ENCODE results near the gene DCST1. TPM values are rescaled to one million over a fixed set of nuclear protein-coding genes. Genes with fewer than 3 reads are reported as not detected.
A peak's percentile ranks its signal among the peaks of the same experiment; 100 is the strongest.

Gene DCST1
- total RNA-seq, 1 donor from 2014 or later: not detected

- TF ChIP-seq CTCF (IDR thresholded peaks at IDR 0.05; ENCODE audit: unreplicated experiment): peak; percentile 99
- Mint-ChIP-seq H3K27me3 (peaks cover 44% of the 10 kb centered on the region), H3K27ac (no peak overlapping the region), H3K9me3 (ENCODE audit: low read depth) (no peaks in the 10 kb centered on the region), H3K4me1 (ENCODE audit: low read depth) (peaks cover 3% of the 10 kb centered on the region), H3K36me3 (ENCODE audit: insufficient read depth) (peaks cover 1% of the 10 kb centered on the region), H3K4me3 (ENCODE audit: low read depth) (no peak overlapping the region)
- peak; percentile 92 for DNase-seq (ENCODE audit: low spot score, unreplicated experiment)
Observed at GRCh38 chr1:155091071-155092051, 57.7 kb downstream of the DCST1 start.

GRCh38 chr1:155092131-155092530, 58.5 kb downstream of the DCST1 start:
- H3K4me3 Mint-ChIP-seq (ENCODE audit: low read depth): no peak overlapping the region
- H3K4me1 Mint-ChIP-seq (ENCODE audit: low read depth): peaks cover 3% of the 10 kb centered on the region
- H3K9me3 Mint-ChIP-seq (ENCODE audit: low read depth): no peaks in the 10 kb centered on the region
- TF ChIP-seq CTCF (IDR thresholded peaks at IDR 0.05; ENCODE audit: unreplicated experiment): no peak
- no peak for DNase-seq (ENCODE audit: low spot score, unreplicated experiment)
- peaks cover 1% of the 10 kb centered on the region for H3K36me3 Mint-ChIP-seq (ENCODE audit: insufficient read depth)
- H3K27me3 Mint-ChIP-seq: peaks cover 44% of the 10 kb centered on the region
- no peak overlapping the region for H3K27ac Mint-ChIP-seq

- Mint-ChIP-seq H3K4me1 (ENCODE audit: low read depth) (peaks cover 3% of the 10 kb centered on the region), H3K4me3 (ENCODE audit: low read depth) (no peak overlapping the region), H3K27ac (peak overlapping the region; percentile 20), H3K9me3 (ENCODE audit: low read depth) (no peaks in the 10 kb centered on the region), H3K27me3 (peaks cover 40% of the 10 kb centered on the region), H3K36me3 (ENCODE audit: insufficient read depth) (no peaks in the 10 kb centered on the region)
- TF ChIP-seq CTCF (IDR thresholded peaks at IDR 0.05; ENCODE audit: unreplicated experiment): no peak
- no peak for DNase-seq (ENCODE audit: low spot score, unreplicated experiment)
Observed at GRCh38 chr1:155092641-155093040, 59.0 kb downstream of the DCST1 start.

- Mint-ChIP-seq H3K4me1 (ENCODE audit: low read depth) (peaks cover 3% of the 10 kb centered on the region), H3K9me3 (ENCODE audit: low read depth) (no peaks in the 10 kb centered on the region), H3K27ac (no peak overlapping the region), H3K27me3 (peaks cover 35% of the 10 kb centered on the region), H3K4me3 (ENCODE audit: low read depth) (no peak overlapping the region), H3K36me3 (ENCODE audit: insufficient read depth) (no peaks in the 10 kb centered on the region)
- no peak for DNase-seq (ENCODE audit: low spot score, unreplicated experiment)
- TF ChIP-seq CTCF (IDR thresholded peaks at IDR 0.05; ENCODE audit: unreplicated experiment): peak; percentile 41
Observed at GRCh38 chr1:155093911-155094621, 60.4 kb downstream of the DCST1 start.

GRCh38 chr1:155094622-155094948, 61.0 kb downstream of the DCST1 start:
- H3K27me3 Mint-ChIP-seq: peaks cover 35% of the 10 kb centered on the region
- H3K4me3 Mint-ChIP-seq (ENCODE audit: low read depth): no peak overlapping the region
- H3K27ac Mint-ChIP-seq: no peak overlapping the region
- no peak for TF ChIP-seq CTCF (IDR thresholded peaks at IDR 0.05; ENCODE audit: unreplicated experiment)
- peaks cover 3% of the 10 kb centered on the region for H3K4me1 Mint-ChIP-seq (ENCODE audit: low read depth)
- no peak for DNase-seq (ENCODE audit: low spot score, unreplicated experiment)
- H3K36me3 Mint-ChIP-seq (ENCODE audit: insufficient read depth): no peaks in the 10 kb centered on the region
- no peaks in the 10 kb centered on the region for H3K9me3 Mint-ChIP-seq (ENCODE audit: low read depth)
